Measurements from ENCODE around the gene ROMO1. TPM values are rescaled to one million over a fixed set of nuclear protein-coding genes. Genes with fewer than 3 reads are reported as not detected.

The ROMO1 gene
- 10 to 100 TPM; 38.4 to 43.8 TPM for total RNA-seq
- 100 to 1,000 TPM; 273 to 335 TPM for polyA plus RNA-seq

DNA sequence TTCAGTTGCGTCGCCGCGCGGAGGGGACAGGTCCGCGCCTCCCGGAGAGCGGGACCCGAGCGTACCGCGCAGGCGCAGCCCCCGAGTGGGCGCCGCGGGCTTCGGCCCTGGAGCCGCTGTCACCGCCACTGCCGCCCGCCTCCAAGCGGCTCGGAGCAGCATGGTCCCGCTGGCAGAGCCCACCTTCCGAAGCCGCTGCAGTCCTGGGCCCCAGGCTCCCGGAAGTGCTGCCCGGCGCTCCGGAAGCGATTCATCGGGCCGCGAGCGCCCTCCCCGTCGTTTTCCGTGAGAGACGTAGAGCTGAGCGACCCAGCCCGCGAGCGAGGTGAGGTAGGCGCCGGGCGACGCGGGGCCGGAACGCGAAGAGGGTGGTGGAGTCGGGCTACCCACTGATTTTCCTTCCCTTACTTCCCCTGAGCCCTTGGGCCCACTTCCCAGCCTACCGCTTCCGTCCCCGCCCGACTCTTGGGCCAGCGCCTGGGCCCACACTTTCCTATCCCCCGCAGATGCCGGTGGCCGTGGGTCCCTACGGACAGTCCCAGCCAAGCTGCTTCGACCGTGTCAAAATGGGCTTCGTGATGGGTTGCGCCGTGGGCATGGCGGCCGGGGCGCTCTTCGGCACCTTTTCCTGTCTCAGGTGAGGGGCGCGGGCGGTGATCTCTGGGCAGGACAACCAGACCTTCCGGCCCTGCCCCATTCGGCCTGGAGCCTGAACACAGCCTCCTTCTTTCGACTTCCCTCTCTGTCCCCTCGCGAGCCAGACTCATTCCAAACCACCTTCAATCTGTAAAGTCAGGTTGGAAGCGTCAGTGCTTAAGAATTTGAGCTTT is at the start of gene ROMO1, which contains the start of gene NFS1:
Gene ROMO1, plus strand, starts transcription at position 279 of the 830 bp plus-strand sequence. Its CDS starts 228 bp downstream, at position 507.
Gene NFS1, minus strand, starts transcription at position 226 of the 830 bp plus-strand sequence. Its CDS starts 64 bp downstream, at position 162.
- Histone ChIP-seq H3K36me3 (ENCODE audit: insufficient read depth, low read length) (peaks cover 33% of the 10 kb centered on the region), H3K9me3 (ENCODE audit: control insufficient read depth in 1 of 2, low read length in 2 of 2) (no peaks in the 10 kb centered on the region), H3K4me3 (ENCODE audit: low read length in 2 of 2) (peak within 1 kb of the TSS; percentile 90 to 92), H3K27ac (ENCODE audit: low read depth, low read length) (peak within 1 kb of the TSS; percentile 84), H3K27me3 (ENCODE audit: insufficient read depth, low read length) (no peaks in the 10 kb centered on the region), H3K4me1 (ENCODE audit: insufficient read depth, low read length) (peaks cover 38% of the 10 kb centered on the region)
- H3K27ac Mint-ChIP-seq: peak within 1 kb of the TSS; percentile 93 to 99 (median 97)
- H3K9me3 Mint-ChIP-seq: peaks cover 0 to 11% (median 0%) of the 10 kb centered on the region in 8 donors
- peak; percentile 82 to 88 (median 83) for DNase-seq
- H3K36me3 Mint-ChIP-seq: peaks cover 27 to 62% of the 10 kb centered on the region in 2 donors
- H3K27me3 Mint-ChIP-seq: no peaks in the 10 kb centered on the region
- H3K4me1 Mint-ChIP-seq: peaks cover 33 to 67% (median 42%) of the 10 kb centered on the region in 4 donors
- ChIA-PET CTCF (ENCODE audit: partially characterized antibody) (interaction anchor here (0.8 to 2.8 kb wide), 4 partner anchors 9 to 98 kb away, joined by 3 to 8 read pairs (median 3); partner anchors contain the start of gene PHF20), POLR2A (ENCODE audit: partially characterized antibody) (interaction anchor here (0.7 to 6.8 kb wide), 19 partner anchors 12 to 254 kb away, joined by 3 to 100 read pairs (median 4); partner anchors contain the start of genes CPNE1, PHF20, RBM12 and RBM39)
- H3K4me3 Mint-ChIP-seq: peak within 1 kb of the TSS; percentile 92 to 99 (median 95)
- intact Hi-C loops (cut with micrococcal nuclease): loop anchor here (1.0 to 10.0 kb wide), 6 partner anchors 35 to 235 kb away; partner anchors contain the start of genes CPNE1 and RBM12

GRCh38 chr20:35650632-35651031 is 48.6 kb upstream of the ROMO1 start:
- DNase-seq: no peak
- H3K36me3 Mint-ChIP-seq: peaks cover 15 to 28% of the 10 kb centered on the region in 2 donors
- H3K36me3 ChIP-seq (ENCODE audit: insufficient read depth, low read length): peaks cover 37% of the 10 kb centered on the region
- no peak overlapping the region for H3K4me3 Mint-ChIP-seq
- no peaks in the 10 kb centered on the region for H3K9me3 ChIP-seq (ENCODE audit: control insufficient read depth in 1 of 2, low read length in 2 of 2)
- H3K27me3 Mint-ChIP-seq: no peaks in the 10 kb centered on the region
- peaks cover 36 to 63% (median 49%) of the 10 kb centered on the region in 4 donors for H3K4me1 Mint-ChIP-seq
- H3K4me3 ChIP-seq (ENCODE audit: low read length in 2 of 2): no peak overlapping the region
- intact Hi-C loops (cut with micrococcal nuclease): no loop called here
- no peaks in the 10 kb centered on the region for H3K27me3 ChIP-seq (ENCODE audit: insufficient read depth, low read length)
- peaks cover 46% of the 10 kb centered on the region for H3K4me1 ChIP-seq (ENCODE audit: insufficient read depth, low read length)
- H3K27ac Mint-ChIP-seq: peak overlapping the region in 6 of 7 donors; percentile 5 to 70 (median 19)
- ChIA-PET POLR2A (ENCODE audit: partially characterized antibody) (interaction anchor here (0.6 to 1.4 kb wide), 3 partner anchors 10 to 152 kb away, joined by 3 to 4 read pairs (median 4); no protein-coding TSS in a partner anchor), CTCF (ENCODE audit: partially characterized antibody) (no interaction called here)
- no peak overlapping the region for H3K27ac ChIP-seq (ENCODE audit: low read depth, low read length)
- no peaks in the 10 kb centered on the region for H3K9me3 Mint-ChIP-seq

GRCh38 chr20:35651958-35652357 is 47.2 kb upstream of the ROMO1 start:
- ChIA-PET CTCF (ENCODE audit: partially characterized antibody) (interaction anchor here (1.5 kb wide), 1 partner anchor 33 kb away, joined by 5 read pairs; no protein-coding TSS in a partner anchor), POLR2A (ENCODE audit: partially characterized antibody) (interaction anchor here (0.7 to 5.2 kb wide), 3 partner anchors 10 to 36 kb away, joined by 3 to 26 read pairs (median 4); partner anchors contain the start of genes CPNE1, RBM12 and SPAG4)
- Mint-ChIP-seq H3K36me3 (peaks cover 15 to 28% of the 10 kb centered on the region in 2 donors), H3K27me3 (no peaks in the 10 kb centered on the region), H3K4me1 (peaks cover 32 to 57% (median 44%) of the 10 kb centered on the region in 4 donors), H3K4me3 (no peak overlapping the region), H3K9me3 (no peaks in the 10 kb centered on the region), H3K27ac (peak overlapping the region in 1 of 7 donors; percentile 6)
- H3K4me1 ChIP-seq (ENCODE audit: insufficient read depth, low read length): peaks cover 48% of the 10 kb centered on the region
- no peak overlapping the region for H3K27ac ChIP-seq (ENCODE audit: low read depth, low read length)
- intact Hi-C loops (cut with micrococcal nuclease): no loop called here
- DNase-seq: no peak
- no peak overlapping the region for H3K4me3 ChIP-seq (ENCODE audit: low read length in 2 of 2)
- no peaks in the 10 kb centered on the region for H3K27me3 ChIP-seq (ENCODE audit: insufficient read depth, low read length)
- no peaks in the 10 kb centered on the region for H3K9me3 ChIP-seq (ENCODE audit: control insufficient read depth in 1 of 2, low read length in 2 of 2)
- peaks cover 37% of the 10 kb centered on the region for H3K36me3 ChIP-seq (ENCODE audit: insufficient read depth, low read length)

DNA sequence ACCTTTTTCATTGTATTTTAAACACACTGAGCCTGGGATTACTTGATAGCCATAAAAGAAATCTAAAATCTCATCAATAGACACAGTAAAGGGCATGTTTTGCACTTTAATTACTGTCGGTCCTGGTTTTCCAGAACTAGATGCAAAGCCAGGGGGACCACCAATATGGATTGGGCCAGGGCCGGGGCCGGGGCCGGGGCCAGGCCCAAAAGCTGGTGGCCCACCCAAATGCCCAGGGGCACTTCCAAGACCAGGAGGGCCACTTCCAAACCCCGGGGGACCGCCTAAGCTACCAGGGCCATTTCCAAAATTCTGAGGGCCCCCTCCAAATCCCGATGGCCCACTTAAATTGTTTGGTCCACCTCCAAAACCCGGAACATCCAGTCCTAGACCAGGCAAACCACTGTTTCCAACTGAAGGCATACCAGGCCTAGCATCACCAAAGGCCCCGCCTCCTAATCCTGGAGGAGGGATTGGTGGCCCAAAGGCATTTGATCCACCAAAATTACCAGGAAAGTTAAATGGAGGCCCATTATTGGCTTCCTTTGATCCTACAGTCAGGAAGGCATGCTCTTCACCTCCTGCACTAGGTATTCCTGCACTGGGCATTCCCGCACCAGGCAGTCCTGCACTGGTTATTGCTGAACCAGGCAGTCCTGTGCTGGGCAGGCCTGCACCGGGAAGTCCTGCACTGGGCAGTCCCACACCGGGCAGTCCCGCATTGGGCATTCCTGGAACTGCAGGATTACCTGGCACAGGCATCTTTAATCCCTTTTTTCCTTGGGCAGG is 46.4 kb upstream of the ROMO1 start:
- Histone ChIP-seq H3K4me1 (ENCODE audit: insufficient read depth, low read length) (peaks cover 56% of the 10 kb centered on the region), H3K27ac (ENCODE audit: low read depth, low read length) (no peak overlapping the region), H3K36me3 (ENCODE audit: insufficient read depth, low read length) (peaks cover 37% of the 10 kb centered on the region), H3K9me3 (ENCODE audit: control insufficient read depth in 1 of 2, low read length in 2 of 2) (no peaks in the 10 kb centered on the region), H3K4me3 (ENCODE audit: low read length in 2 of 2) (no peak overlapping the region), H3K27me3 (ENCODE audit: insufficient read depth, low read length) (no peaks in the 10 kb centered on the region)
- Mint-ChIP-seq H3K27ac (no peak overlapping the region), H3K27me3 (no peaks in the 10 kb centered on the region), H3K4me1 (peaks cover 33 to 61% (median 41%) of the 10 kb centered on the region in 4 donors), H3K4me3 (no peak overlapping the region), H3K36me3 (peaks cover 20 to 32% of the 10 kb centered on the region in 2 donors), H3K9me3 (no peaks in the 10 kb centered on the region)
- intact Hi-C loops (cut with micrococcal nuclease): no loop called here
- DNase-seq: no peak
- ChIA-PET CTCF (ENCODE audit: partially characterized antibody) (interaction anchor here (1.5 kb wide), 1 partner anchor 34 kb away, joined by 5 read pairs; no protein-coding TSS in a partner anchor), POLR2A (ENCODE audit: partially characterized antibody) (interaction anchor here (1.7 to 5.2 kb wide), 2 partner anchors 11 to 37 kb away, joined by 4 to 26 read pairs; partner anchors contain the start of genes CPNE1, RBM12 and SPAG4)

DNA sequence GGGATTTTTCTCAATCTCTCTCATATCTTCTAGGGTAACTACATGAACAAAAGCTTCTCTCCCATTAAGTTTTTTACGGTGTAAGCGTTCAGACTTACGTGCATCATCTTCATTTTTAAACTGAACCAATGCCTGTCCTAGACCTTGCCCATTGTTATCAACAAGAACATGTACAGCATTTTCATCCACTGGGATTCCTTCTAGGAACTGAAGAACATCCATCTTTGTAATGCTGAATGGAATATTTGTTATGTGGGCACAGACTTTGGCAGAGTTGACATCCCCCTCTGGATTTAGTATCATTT is 45.8 kb upstream of the ROMO1 start:
- no peaks in the 10 kb centered on the region for H3K9me3 ChIP-seq (ENCODE audit: control insufficient read depth in 1 of 2, low read length in 2 of 2)
- peaks cover 33 to 62% (median 37%) of the 10 kb centered on the region in 4 donors for H3K4me1 Mint-ChIP-seq
- no peak overlapping the region for H3K27ac Mint-ChIP-seq
- intact Hi-C loops (cut with micrococcal nuclease): no loop called here
- ChIA-PET POLR2A (ENCODE audit: partially characterized antibody) (interaction anchor here (5.2 kb wide), 1 partner anchor 10 kb away, joined by 26 read pairs; the partner anchor contains the start of genes CPNE1 and RBM12), CTCF (ENCODE audit: partially characterized antibody) (interaction anchor here (0.7 to 1.2 kb wide), 2 partner anchors 49 to 301 kb away, joined by 3 read pairs; partner anchors contain the start of gene SCAND1)
- no peak overlapping the region for H3K4me3 Mint-ChIP-seq
- no peak for DNase-seq
- peaks cover 19 to 31% of the 10 kb centered on the region in 2 donors for H3K36me3 Mint-ChIP-seq
- no peaks in the 10 kb centered on the region for H3K9me3 Mint-ChIP-seq
- no peaks in the 10 kb centered on the region for H3K27me3 Mint-ChIP-seq
- H3K36me3 ChIP-seq (ENCODE audit: insufficient read depth, low read length): peaks cover 37% of the 10 kb centered on the region
- H3K4me1 ChIP-seq (ENCODE audit: insufficient read depth, low read length): peaks cover 57% of the 10 kb centered on the region
- H3K4me3 ChIP-seq (ENCODE audit: low read length in 2 of 2): no peak overlapping the region
- H3K27me3 ChIP-seq (ENCODE audit: insufficient read depth, low read length): no peaks in the 10 kb centered on the region
- H3K27ac ChIP-seq (ENCODE audit: low read depth, low read length): no peak overlapping the region

- no peak overlapping the region for H3K27ac ChIP-seq (ENCODE audit: low read depth, low read length)
- Mint-ChIP-seq H3K9me3 (no peaks in the 10 kb centered on the region), H3K4me3 (no peak overlapping the region), H3K36me3 (peaks cover 16 to 30% of the 10 kb centered on the region in 2 donors), H3K27me3 (no peaks in the 10 kb centered on the region), H3K27ac (no peak overlapping the region), H3K4me1 (peaks cover 34 to 62% (median 35%) of the 10 kb centered on the region in 4 donors)
- POLR2A ChIA-PET (ENCODE audit: partially characterized antibody): interaction anchor here (5.2 kb wide), 1 partner anchor 10 kb away, joined by 26 read pairs; the partner anchor contains the start of genes CPNE1 and RBM12
- peaks cover 37% of the 10 kb centered on the region for H3K36me3 ChIP-seq (ENCODE audit: insufficient read depth, low read length)
- DNase-seq: no peak
- H3K9me3 ChIP-seq (ENCODE audit: control insufficient read depth in 1 of 2, low read length in 2 of 2): no peaks in the 10 kb centered on the region
- H3K27me3 ChIP-seq (ENCODE audit: insufficient read depth, low read length): no peaks in the 10 kb centered on the region
- CTCF ChIA-PET (ENCODE audit: partially characterized antibody): interaction anchor here (0.7 to 1.2 kb wide), 2 partner anchors 50 to 300 kb away, joined by 3 read pairs; partner anchors contain the start of gene SCAND1
- peaks cover 58% of the 10 kb centered on the region for H3K4me1 ChIP-seq (ENCODE audit: insufficient read depth, low read length)
- intact Hi-C loops (cut with micrococcal nuclease): no loop called here
- H3K4me3 ChIP-seq (ENCODE audit: low read length in 2 of 2): no peak overlapping the region
Measured at GRCh38 chr20:35653893-35654292, 45.3 kb upstream of the ROMO1 start.
